ENCODE data around the gene NLRP4.

The NLRP4 gene

GRCh38 chr19:55855160-55855559, 18.8 kb downstream of the NLRP4 start:
- H3K4me3 ChIP-seq (ENCODE audit: low read length) = no peak overlapping the region

GRCh38 chr19:55857149-55857548, 20.8 kb downstream of the NLRP4 start:
- no peak overlapping the region for H3K4me3 ChIP-seq (ENCODE audit: low read length)
- TF ChIP-seq ZNF274 (IDR thresholded peaks at IDR 0.05; ENCODE audit: low read depth, low read length) = no peak

More at GRCh38 chr19:55855160-55855559, 18.8 kb downstream of the NLRP4 start:
- no peak for TF ChIP-seq ZNF274 (IDR thresholded peaks at IDR 0.05; ENCODE audit: low read depth, low read length)

- TF ChIP-seq ZNF274 (IDR thresholded peaks at IDR 0.05; ENCODE audit: low read depth, low read length) = no peak
- no peak overlapping the region for H3K4me3 ChIP-seq (ENCODE audit: low read length)
These were observed 21.6 kb downstream of the NLRP4 start for GRCh38 chr19:55857974-55858373.

GRCh38 chr19:55858401-55858800, 22.1 kb downstream of the NLRP4 start:
- H3K4me3 ChIP-seq (ENCODE audit: low read length) = no peak overlapping the region
- no peak for TF ChIP-seq ZNF274 (IDR thresholded peaks at IDR 0.05; ENCODE audit: low read depth, low read length)

- no peak for TF ChIP-seq ZNF274 (IDR thresholded peaks at IDR 0.05; ENCODE audit: low read depth, low read length)
- H3K4me3 ChIP-seq (ENCODE audit: low read length) = no peak overlapping the region
These were observed 22.6 kb downstream of the NLRP4 start for GRCh38 chr19:55858969-55859368.

GRCh38 chr19:55866521-55866920, 30.2 kb downstream of the NLRP4 start:
- no peak overlapping the region for H3K4me3 ChIP-seq (ENCODE audit: low read length)
- no peak for TF ChIP-seq ZNF274 (IDR thresholded peaks at IDR 0.05; ENCODE audit: low read depth, low read length)

- H3K4me3 ChIP-seq (ENCODE audit: low read length) = no peak overlapping the region
- TF ChIP-seq ZNF274 (IDR thresholded peaks at IDR 0.05; ENCODE audit: low read depth, low read length) = no peak
These were observed 30.8 kb downstream of the NLRP4 start for GRCh38 chr19:55867101-55867500.

GRCh38 chr19:55870736-55871135, 34.4 kb downstream of the NLRP4 start:
- no peak for TF ChIP-seq ZNF274 (IDR thresholded peaks at IDR 0.05; ENCODE audit: low read depth, low read length)

GRCh38 chr19:55877211-55877610, 40.9 kb downstream of the NLRP4 start:
- TF ChIP-seq ZNF274 (IDR thresholded peaks at IDR 0.05; ENCODE audit: low read depth, low read length) = no peak
- no peak overlapping the region for H3K4me3 ChIP-seq (ENCODE audit: low read length)

More at GRCh38 chr19:55870736-55871135, 34.4 kb downstream of the NLRP4 start:
- no peak overlapping the region for H3K4me3 ChIP-seq (ENCODE audit: low read length)

- no peak for TF ChIP-seq ZNF274 (IDR thresholded peaks at IDR 0.05; ENCODE audit: low read depth, low read length)
These were observed 46.3 kb downstream of the NLRP4 start for GRCh38 chr19:55882626-55883025.

GRCh38 chr19:55898911-55899310, 62.6 kb downstream of the NLRP4 start:
- no peak overlapping the region for H3K4me3 ChIP-seq (ENCODE audit: low read length)
- no peak for TF ChIP-seq ZNF274 (IDR thresholded peaks at IDR 0.05; ENCODE audit: low read depth, low read length)

More at GRCh38 chr19:55882626-55883025, 46.3 kb downstream of the NLRP4 start:
- H3K4me3 ChIP-seq (ENCODE audit: low read length) = no peak overlapping the region

GRCh38 chr19:55901369-55902079, 65.2 kb downstream of the NLRP4 start:
- no peak for TF ChIP-seq ZNF274 (IDR thresholded peaks at IDR 0.05; ENCODE audit: low read depth, low read length)
- no peak overlapping the region for H3K4me3 ChIP-seq (ENCODE audit: low read length)

- H3K4me3 ChIP-seq (ENCODE audit: low read length) = no peak overlapping the region
- TF ChIP-seq ZNF274 (IDR thresholded peaks at IDR 0.05; ENCODE audit: low read depth, low read length) = no peak
These were observed 65.9 kb downstream of the NLRP4 start for GRCh38 chr19:55902080-55902751.

- H3K4me3 ChIP-seq (ENCODE audit: low read length) = no peak overlapping the region
- TF ChIP-seq ZNF274 (IDR thresholded peaks at IDR 0.05; ENCODE audit: low read depth, low read length) = no peak
These were observed 70.9 kb downstream of the NLRP4 start for GRCh38 chr19:55907286-55907685.

- no peak for TF ChIP-seq ZNF274 (IDR thresholded peaks at IDR 0.05; ENCODE audit: low read depth, low read length)
- H3K4me3 ChIP-seq (ENCODE audit: low read length) = no peak overlapping the region
These were observed 71.4 kb downstream of the NLRP4 start for GRCh38 chr19:55907746-55908145.
